Ammon's horn (tissue), 1 donor: ENCODE data around the gene GIPR.
"Not testable (repeated sequence)": the region's sequence is repeated elsewhere in the genome, so short reads cannot be mapped to it uniquely, and the experiment has no call there.

ENCODE experiments used
- DNase-seq: peaks from one replicate; pipeline ENCODE4 v3.0.0-alpha.2; 2016; ENCODE audit warnings: low spot score

Gene GIPR

DNA sequence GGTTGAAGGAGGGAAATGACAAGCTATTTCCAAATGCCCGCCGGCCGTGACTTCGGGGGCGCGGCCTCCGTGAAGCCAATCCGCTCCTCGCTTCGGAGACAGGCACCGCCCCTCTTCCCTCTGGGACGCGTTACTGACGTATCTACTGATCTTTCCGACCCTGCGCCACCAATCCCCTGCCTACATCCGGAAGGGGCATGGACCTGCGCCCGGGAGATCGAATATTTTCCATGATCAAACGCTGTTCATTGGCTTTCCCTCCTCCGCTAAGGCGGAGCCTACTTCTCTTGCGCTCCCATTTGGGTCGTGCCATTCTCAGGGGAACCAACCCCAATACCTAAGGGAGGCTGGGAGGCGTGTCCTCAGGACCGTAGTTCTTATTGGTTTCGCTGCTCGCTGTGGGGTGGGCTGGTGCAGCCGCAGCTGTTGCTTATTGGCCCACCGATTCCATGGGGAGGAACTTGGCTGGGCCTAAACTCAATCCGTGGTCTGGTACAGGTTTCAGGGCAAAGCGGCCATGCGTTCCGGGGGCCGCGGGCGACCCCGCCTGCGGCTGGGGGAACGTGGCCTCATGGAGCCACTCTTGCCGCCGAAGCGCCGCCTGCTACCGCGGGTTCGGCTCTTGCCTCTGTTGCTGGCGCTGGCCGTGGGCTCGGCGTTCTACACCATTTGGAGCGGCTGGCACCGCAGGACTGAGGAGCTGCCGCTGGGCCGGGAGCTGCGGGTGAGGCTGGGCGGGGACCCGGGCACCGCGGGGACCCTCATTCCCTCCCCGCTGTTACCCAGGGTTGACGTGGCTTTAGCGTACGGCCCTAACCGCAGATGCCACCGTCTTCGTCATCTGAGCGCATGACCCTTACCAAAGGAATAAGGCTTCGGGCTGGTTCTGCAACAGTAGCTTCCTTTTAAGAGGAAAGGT is 24.4 kb downstream of the GIPR start, which contains the start of gene QPCTL:
TSS of gene QPCTL (plus strand) at position 480 of the 919 bp plus-strand sequence. CDS start at position 518, 38 bp downstream.
- DNase-seq, result peak; percentile 100

DNA sequence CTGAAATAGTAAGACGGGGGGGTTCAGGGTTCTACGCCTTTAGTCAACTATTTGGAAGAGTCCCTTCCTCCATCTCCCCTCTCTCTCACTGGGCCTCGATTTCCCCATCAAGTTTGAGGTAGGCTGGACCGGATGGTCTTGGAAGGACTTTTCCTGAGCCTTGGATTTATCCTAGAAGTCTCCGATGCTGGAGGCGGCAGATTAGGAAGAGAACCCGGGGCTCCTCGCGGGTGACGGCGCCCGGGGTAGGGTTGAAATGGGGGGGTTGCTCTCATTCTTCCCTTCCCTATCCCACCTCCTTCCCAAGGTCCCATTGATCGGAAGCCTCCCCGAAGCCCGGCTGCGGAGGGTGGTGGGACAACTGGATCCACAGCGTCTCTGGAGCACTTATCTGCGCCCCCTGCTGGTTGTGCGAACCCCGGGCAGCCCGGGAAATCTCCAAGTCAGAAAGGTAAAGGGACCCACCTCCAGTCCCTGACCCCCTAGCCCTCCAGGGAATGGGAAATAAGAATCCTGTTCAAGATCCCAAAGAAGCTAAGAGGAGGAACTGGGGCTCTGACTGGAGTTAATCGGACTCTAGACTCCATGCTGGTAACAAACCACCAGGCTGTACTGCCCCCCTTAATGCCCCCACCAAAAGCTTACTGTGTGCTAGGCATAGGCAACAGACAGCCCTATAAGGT is 25.2 kb downstream of the GIPR start:
- peak; percentile 76 for DNase-seq

DNA sequence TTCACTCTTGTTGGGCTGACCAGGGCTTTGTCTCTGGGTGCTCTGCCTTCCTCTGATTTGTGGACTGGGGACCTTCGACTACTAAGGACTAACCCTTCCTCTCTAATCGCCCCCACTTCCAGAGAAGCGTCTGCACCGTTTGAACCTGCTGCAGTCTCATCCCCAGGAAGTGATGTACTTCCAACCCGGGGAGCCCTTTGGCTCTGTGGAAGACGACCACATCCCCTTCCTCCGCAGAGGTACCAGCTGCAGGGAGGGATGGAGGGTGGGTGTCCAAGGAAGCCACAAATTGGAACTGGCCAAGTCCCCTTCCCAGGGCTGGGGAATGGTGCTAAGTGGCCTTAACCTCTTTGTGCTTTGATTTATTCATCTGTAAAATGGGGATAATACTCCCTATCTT is 33.7 kb downstream of the GIPR start:
- DNase-seq, result no peak

DNA sequence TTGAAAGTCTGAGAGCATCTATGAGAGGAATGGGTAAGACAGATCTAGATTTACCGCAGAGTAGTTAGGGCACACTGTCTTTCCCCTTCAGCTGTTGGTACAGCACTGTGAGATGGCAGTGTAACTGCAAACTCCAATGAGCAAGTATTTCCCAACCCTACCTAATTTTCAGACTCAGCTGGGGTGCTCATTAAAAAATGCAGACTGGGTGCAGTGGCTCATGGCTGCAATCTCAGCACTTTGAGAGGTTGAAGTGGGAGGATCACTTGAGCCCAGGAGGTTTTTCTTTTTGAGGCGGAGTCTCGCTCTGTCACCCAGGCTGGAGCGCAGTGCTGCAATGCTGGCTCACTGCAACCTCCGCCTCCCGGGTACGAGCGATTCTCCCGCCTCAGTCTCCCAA is 37.1 kb downstream of the GIPR start:
- DNase-seq, result no peak

DNA sequence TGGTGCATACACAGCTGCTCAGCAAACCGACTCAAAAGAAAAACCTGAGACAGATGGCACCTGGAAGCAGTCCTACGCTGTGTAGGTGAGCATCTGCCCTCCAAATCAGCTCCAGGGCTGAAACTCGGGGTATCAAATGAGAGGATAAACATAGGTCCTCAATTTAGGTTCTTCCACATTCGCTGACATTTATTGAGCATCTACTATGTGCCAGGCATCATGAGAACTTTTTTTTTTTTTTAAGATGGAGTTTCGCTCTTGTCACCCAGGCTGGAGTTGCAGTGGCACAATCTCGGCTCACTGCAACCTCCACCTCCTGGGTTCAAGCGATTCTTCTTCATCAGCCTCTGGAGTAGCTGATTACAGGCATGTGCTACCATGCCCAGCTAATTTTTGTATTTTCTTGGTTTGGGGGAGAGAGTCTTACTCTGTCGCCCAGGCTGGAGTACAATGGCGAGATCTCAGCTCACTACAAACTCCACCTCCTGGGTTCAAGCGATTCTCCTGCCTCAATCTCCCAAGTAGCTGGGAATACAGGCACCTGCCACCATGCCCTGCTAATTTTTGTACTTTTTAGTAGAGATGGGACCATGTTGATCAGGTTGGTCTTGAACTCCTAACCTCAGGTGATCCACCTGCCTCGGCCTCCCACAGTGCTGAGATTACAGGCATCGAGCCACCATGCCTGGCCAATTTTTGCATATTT is 37.8 kb downstream of the GIPR start:
- no peak for DNase-seq

DNA sequence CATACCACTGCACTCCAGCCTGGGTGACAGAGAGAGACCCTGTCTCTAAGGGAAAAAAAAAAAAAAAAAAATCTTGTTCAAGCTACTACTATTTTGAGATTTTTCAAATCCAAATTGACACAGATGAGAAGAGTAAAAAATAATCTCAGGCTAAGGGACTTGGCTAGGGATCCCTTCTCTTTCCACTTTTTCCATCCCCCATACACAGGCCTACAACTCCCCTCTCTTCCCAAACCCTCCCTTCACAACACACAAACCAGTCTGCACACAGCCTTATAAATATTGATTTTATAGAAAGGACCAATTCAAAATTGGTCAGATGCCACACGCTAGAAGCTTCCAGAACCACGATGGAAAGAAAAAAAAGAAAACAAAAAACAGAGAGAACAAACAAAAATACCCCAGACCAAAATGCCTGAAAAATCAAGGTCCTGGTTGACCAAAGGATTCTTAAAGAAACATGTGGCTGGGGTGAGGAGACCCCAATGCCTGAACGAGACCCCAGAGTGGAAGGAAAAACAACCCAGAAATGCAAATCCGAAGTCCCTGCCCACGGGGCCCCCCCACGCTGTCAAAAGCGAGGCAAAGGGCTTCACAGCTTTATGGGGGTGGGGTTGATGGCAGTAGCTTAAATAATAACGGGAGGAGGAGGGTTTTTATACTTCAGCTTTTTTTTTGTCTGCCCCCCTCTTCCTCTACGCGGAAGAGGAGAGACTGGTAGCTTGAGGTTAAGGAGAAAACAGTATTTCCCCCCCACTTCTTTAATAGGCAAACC is 42.5 kb downstream of the GIPR start:
- no peak for DNase-seq

DNA sequence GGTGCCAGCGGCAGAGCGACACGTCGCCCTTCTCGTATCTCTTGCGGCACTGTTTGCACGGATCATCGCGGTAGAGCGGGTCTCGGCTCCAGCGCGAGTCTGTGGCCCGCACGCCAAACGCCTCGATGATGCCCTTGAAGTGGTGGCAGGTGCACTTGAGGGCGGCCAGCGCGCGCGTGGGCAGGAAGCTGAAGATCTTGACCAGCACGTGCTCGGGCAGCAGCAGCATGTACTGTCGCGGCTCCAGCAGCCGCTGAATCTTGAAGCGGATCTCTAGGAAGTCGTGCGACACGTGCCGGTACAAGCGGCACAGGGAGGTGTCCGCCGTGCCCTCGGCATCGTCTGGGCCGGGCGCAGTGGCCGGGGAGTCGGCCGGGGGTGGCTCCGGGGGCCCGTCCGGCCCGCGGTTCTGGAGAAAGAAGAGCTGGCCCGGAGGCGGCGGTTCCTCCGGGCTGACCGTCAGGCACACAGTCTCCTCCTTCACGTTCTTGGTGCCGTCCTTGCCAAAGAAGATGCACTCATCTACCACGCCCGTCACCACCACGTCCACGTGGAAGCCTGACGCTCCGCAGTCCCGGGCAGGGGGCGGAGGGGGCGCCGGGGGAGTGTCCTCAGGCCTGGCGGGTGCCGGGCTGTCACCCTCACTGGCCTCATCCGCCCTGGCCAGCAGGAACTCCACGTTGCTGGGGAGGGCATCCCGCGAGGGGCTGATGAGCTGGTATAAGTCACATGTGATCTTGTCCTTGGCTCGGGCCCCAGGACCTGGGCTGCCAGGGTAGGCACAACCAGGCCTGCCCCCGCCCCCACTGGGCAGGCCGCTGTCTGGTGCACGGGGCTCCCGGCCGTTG is 44.1 kb downstream of the GIPR start:
- no peak for DNase-seq

DNA sequence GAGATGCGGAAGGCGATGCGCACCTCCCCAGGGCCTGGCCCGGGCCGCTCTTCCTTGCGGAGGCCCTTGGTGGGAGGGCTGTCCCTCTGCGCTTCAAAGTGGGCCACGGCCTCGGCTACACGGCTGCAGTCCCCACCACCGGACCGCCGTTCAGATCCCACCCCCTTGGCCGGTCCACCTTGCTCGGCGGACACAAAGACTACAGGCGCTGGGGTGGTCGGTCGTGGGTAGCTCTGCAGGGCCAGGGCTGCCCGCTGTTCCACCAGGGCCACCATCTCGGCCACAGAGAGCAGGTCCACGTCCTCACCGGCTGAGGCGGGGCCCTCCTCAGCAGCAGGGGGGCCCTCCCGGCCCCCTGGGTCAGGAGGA is 44.7 kb downstream of the GIPR start:
- no peak for DNase-seq

DNA sequence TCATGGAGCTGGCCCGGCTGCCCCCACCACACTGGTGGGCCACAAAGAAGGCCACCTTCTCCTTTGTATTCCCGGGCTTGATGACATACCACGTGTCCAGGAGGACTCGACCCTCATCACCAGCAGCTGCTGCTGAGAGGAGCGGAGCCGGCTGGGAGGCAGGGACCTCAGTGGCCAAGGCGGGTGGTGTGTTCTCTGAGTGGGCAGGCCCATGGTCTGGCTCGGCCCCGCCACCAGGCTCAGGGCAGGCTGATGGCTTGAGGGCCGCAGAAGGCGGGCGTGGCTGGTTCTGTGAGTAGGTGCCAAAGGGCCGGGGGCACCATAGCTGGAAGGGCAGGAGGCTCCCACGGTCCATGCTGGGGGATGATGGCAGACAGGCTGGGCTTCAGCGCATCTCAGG is 45.1 kb downstream of the GIPR start:
- DNase-seq, result no peak

DNA sequence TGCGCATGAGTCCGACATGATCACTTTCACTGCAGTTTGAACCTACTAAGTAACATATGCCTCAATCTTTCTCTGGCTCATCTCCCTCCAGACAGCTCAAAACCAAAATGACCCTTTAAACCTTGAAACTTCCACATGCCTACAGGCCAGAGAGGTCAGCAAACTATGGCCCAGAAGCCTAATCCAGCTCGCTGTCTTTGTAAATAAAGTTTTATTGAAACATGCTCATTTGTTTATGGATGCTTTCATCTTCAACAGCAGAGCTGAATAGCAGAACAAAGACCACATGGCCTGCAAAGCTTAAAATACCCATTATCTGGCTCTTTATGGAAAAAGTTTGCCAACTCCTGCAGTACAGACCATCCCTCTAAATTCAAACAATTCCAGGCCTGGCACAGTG is 47.1 kb downstream of the GIPR start:
- no peak for DNase-seq

DNA sequence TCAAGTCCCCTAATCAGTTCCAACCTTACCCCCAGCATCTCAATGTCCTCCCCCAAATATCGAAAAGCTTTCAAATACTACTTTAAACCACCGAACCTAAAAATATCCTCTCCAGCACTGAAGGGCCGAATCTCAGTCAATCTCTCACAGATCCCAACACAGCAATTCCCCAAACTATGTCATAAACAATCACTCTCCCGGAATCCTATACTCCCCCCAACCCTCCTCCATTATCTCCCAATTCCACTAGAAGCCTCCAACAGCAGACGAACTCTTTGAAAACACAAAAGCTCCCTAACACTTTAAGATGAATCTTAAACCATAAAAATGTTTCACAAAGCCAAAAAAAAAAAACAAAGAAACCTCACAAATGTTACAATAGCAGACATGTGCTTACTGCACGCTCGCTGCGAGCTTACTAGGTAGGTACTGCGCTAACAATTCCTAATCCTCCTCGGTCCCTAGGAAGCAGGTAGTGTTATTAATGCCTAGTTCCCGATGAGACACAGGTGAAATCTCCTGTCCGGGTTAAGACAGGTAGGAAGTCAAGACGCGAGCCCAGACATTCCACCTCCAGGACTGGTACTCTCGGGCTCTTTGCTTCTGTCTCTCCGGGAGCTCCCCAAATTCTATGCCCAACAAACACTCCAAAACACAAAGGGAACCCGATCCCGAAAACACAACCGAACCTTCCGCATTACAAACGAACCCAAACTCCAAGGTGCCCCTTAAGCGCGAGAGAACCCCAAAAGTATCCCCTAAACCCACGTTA is 48.5 kb downstream of the GIPR start:
- peak; percentile 38 for DNase-seq

DNA sequence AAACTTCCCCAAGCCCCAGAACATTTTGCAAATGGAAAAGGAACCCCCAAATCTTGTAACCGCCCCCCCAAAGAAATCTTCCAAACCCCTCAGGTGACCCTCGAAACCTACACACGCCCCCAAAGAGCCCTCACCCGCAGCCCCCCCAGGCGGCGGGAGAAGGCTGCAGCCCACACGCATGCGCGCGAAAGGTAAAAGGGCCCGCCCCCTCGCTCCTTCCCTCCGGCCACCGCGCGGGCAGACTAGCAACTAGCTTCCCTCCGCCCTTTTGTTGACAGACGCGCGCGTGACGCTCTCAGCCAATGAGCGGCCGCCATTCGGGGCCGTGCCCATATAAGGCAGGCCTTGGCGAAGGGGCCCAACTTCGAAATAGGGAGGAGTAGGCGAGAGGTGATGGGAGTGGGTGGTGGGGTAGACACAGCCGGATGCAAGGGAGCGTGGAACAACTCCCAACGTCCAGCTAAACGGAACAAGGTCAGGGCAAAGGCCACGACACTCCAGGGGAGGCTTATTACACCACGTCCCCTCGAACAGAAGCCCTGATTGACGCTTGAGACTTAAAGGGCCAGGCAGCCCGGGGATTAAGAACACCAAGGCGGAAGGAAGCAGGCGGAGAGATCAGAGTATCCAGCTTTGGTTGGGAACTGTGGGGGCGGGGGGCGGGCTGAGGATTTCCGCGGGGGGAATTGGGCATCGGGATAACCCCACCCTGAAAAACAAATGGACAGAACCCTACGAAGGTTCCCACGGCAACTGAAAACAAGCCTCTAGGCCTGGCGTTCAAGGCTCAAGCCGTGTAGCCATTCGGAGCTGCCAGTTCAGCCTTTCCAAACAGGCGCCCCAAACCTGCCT is 49.3 kb downstream of the GIPR start:
- DNase-seq, result peak; percentile 99

DNA sequence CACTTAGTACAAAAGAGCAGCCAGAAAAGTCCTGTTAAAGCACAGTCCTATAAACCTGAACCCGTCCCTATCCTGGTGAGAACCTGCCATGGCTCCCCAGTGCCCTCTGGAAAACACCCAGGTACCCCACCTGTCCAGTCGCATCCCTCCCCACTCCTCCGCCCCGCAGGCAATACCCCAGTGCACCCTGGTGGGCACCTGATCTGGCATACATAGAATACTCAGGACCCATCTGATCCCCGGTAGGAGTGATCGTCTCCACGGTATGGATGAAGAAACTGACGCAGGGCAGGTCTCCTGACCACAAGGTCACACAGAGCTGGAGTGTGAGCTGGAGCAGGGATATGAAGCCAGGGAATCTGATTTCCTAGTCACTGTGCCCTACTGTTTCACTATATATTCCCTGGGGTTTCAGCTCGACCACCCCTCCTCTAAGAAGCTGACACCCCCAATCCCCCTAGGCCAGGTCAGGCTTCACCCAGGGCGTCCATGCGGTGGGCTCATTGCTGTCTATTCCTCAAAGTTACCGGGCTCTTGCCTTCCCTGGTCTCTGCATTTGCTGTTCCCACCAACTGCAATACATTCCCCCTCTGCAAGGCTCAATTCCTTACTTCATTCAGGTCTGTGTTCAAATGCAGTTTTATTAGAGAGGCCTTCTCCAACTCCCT is 50.1 kb downstream of the GIPR start:
- DNase-seq, result no peak

DNA sequence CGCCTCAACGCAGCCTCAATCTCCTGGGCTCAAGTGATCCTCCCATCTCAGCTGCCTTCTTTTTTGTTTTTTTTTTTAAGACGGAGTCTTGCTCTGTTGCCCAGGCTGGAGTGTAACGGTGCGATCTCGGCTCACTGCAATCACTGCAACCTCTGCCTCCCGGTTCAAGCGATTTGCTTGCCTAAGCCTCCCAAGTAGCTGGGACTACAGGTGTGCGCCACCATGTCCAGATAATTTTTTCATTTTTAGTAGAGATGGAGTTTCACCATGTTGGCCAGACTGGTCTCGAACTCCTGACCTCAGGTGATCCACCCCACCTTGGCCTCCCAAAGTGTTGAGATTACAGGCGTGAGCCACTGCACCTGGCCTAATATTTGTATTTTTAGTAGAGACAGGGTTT is 52.0 kb downstream of the GIPR start:
- not testable (repeated sequence) for DNase-seq

DNA sequence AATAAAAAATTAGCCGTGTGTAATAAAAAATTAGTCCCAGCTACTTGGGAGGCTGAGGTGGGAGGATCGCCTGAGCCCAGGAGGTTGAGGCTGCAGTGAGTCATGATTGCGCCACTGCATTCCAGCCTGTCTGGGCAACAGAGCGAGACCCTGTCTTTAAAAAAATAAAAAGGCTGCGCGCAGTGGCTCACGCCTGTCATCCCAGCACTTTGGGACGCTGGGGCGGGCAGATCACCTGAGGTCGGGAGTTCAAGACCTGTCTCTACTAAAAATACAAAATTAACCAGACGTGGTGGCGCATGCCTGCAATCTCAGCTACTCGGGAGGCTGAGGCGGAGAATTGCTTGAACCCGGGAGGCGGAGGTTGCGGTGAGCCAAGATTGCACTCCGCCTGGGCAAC is 60.7 kb downstream of the GIPR start:
- not testable (repeated sequence) for DNase-seq

DNA sequence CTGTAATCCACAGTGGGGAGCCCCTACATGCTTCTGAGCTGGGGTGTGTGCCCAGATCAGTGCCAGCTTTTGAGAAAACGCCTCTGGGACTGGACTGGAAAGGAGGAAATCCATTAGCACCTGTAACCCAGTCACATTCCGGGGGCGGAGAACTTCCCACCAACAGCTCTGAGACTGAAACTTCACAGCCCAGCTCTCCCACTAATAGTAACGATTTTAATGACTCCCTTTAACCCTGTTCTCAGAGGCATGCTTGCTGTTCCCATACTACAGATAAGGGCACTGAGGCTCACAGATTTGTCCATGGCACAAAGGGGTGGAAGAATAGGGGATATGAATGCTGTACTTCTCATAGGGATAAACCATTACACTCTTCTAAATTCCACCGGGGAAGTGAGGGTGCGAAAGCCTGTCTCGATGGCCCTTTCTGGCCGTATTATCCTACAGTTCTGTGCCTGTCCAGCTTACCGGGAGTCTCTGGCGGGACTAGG is 61.8 kb downstream of the GIPR start:
- no peak for DNase-seq

DNA sequence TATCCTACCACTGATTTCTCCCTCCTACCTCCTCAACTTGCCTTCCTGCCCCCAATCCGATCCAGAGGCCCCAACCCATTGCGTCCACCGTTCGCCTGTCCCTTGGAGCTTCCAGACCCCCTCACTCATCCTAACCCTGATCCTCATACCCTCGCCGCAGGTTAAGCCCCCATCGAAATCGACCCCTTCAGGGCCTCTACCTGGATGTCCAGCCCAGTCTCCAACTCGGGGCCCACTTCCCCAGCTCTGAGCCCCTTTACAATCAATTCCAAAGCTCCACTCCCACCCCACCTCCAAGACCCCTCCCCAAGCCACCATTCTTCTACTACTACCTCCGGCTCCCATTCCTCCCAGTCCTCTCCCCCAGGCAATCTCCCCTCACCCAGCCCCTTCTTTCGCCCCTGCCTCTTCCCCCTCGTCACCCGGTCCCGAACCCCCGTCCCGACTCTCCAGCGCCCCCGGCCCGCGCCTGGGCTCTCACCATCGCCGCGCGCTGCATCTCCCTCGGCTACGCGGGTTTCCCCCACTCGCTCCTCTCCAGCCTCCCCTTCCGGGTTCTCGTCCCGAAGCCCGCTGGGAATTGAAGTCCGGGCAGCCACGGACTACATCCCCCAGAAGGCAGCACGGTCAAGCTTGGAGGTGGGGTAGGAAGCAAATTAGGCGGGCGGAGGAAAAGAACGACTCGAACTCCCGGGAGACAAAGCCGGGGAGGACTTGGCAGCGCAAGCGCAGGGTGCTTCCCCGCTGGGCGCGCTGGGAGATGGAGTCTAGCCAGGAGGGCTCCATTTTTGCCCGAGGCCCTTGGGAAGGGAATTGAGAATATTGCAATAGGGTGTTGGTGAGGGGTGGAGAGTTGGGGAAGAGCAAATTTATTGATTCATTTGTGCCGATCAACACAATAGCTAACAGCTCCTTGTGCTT is 62.6 kb downstream of the GIPR start, which contains the start of gene FBXO46:
TSS of gene FBXO46 (minus strand) at position 529 of the 921 bp plus-strand sequence. CDS start 17,401 bp downstream, outside the sequence.
- peak; percentile 99 for DNase-seq
